NB4 (cell line): ENCODE measurements around the gene CPA1.
A peak's percentile ranks its signal among the peaks of the same experiment; 100 is the strongest.

Source experiments
- DNase-seq: peaks from one replicate; pipeline ENCODE4 v3.0.0; 2010; ENCODE audit warnings: low read depth
- H3K4me3 ChIP-seq: one replicate; pipeline ENCODE4 v1.5.1; 2011; ENCODE audit warnings: mild to moderate bottlenecking, low read depth, low read length, moderate library complexity
- MYC ChIP-seq: IDR thresholded peaks from 2 replicates; pipeline ENCODE4 v1.6.1; 2011; ENCODE audit warnings: low read depth, low read length
- POLR2A ChIP-seq: IDR thresholded peaks from 2 replicates; pipeline ENCODE4 v1.6.1; 2011; ENCODE audit warnings: mild to moderate bottlenecking; ENCODE audit not compliant: insufficient read length; ENCODE audit errors: extremely low read depth
- TF ChIP-seq, protein P1 (sequence below): IDR thresholded peaks from one replicate; pipeline ENCODE4 v1.5.1; 2012; ENCODE audit warnings: low read depth, low read length
- TF ChIP-seq, protein P2 (sequence below): IDR thresholded peaks from 2 replicates; pipeline ENCODE4 v1.6.1; 2011; ENCODE audit warnings: low read depth, low read length

CPA1 gene

DNA sequence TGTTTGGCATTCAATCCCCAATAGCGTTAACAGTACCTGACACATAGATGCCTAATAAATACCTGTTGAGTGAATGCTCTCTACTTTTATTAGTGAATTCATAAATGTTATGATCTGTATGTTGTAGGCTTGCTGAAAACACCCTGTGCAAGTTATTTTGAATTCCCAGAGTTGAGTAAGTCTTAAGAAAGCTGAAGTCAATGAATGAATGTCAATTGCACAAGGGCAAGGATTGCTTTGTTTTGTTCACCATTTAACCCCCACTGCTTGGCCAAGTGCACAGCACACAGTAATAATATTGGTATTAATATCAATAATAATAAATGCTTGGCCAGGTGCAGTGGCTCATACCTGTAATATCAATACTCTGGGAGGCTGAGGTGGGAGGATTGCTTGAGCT, 10.2 kb downstream of the CPA1 start:
- TF ChIP-seq, protein P1, sequence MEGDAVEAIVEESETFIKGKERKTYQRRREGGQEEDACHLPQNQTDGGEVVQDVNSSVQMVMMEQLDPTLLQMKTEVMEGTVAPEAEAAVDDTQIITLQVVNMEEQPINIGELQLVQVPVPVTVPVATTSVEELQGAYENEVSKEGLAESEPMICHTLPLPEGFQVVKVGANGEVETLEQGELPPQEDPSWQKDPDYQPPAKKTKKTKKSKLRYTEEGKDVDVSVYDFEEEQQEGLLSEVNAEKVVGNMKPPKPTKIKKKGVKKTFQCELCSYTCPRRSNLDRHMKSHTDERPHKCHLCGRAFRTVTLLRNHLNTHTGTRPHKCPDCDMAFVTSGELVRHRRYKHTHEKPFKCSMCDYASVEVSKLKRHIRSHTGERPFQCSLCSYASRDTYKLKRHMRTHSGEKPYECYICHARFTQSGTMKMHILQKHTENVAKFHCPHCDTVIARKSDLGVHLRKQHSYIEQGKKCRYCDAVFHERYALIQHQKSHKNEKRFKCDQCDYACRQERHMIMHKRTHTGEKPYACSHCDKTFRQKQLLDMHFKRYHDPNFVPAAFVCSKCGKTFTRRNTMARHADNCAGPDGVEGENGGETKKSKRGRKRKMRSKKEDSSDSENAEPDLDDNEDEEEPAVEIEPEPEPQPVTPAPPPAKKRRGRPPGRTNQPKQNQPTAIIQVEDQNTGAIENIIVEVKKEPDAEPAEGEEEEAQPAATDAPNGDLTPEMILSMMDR: no peak
- TF ChIP-seq, protein P2, sequence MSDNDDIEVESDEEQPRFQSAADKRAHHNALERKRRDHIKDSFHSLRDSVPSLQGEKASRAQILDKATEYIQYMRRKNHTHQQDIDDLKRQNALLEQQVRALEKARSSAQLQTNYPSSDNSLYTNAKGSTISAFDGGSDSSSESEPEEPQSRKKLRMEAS: no peak
- TF ChIP-seq POLR2A (no peak), MYC (no peak)
- DNase-seq: no peak
- no peak overlapping the region for H3K4me3 ChIP-seq

DNA sequence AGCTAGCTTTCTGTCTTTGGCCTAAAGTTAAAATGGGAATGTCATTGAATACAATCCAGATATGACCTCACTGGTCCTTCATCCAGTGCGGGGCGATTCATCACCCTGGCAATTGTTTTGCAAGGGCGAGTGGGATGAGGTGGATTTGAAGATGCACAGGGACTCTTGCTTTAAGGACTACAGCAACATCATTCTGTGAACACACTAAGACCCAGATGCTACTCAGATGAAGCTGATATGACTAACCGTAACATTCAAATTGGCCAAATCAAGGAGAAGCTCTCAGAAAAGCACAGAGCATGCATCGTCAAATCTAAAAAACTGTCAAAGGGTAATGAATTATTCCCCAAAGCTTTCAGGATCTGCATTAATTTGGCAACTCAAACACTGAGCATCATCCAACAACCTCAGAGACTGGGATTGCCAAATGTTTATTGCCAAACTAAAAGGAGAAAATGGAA, 12.8 kb downstream of the CPA1 start:
- DNase-seq: no peak
- no peak overlapping the region for H3K4me3 ChIP-seq
- TF ChIP-seq, protein P2: no peak

DNA sequence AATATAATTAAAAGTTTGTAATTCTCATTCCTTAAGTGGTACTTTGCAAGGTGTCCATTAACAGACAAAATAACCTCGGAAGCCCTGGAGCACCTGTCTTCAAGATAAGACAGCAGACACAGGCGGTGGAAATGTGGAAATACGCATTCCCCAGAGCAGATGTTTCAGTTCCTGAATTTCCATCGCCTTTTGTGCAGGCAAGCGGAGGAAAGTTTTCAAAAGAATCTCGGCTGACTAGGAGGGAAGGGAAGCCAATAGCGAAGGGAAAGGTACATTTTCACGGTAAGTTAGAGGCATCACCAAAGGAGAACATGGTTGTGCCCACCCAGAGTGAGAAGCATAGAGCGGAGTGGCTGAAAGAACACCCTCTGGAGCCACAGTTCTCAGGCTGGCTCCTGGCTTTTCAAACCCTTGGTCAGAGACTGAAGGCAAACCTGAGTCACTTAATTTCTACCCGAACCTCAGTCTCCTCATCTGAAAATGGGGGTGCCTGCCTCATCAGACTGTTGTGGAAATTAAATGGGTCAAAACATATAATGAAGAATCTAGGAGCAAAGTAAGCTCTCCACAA, 13.6 kb downstream of the CPA1 start:
- no peak for DNase-seq
- no peak overlapping the region for H3K4me3 ChIP-seq
- TF ChIP-seq, protein P2: no peak
- TF ChIP-seq, protein P1: no peak
- TF ChIP-seq MYC: no peak
- no peak for TF ChIP-seq POLR2A

DNA sequence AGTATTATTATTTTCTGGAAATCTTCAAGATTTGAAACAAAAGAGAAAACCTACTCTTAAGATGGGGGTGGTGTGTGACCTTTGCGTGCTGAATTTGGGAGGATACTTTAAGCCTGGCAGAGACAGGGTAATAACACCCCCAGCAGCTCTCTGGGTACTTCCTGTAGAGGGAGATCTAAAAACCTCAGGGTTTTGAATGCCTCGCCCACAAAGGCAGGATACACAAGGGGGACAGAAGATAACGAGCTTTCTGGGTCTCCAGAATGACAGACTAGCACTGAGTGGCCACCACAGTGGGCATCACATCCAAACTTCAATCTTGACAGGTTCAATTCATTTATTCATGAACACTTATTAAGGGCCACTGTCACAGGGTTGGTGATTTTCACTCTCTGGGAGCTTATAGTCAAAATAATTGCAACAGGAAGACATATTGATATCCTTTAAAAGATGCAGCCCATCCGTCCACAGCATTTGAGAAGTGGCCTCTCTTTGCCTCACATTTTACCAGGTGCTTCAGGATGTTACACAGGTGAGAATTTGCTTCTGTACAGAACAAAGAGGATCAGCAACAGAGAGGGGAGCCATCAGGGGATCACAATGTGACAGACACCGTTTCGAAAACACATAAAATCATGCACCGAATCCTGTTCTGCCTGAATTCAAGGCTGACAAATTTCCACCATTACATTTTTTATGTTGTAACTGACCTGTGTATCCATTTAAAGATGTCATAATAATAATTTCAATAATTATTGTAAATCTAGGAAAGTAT, 14.3 kb downstream of the CPA1 start:
- H3K4me3 ChIP-seq: no peak overlapping the region
- peak; percentile 32 for DNase-seq
- TF ChIP-seq POLR2A (no peak), MYC (no peak)
- TF ChIP-seq, protein P2: no peak
- TF ChIP-seq, protein P1: no peak

DNA sequence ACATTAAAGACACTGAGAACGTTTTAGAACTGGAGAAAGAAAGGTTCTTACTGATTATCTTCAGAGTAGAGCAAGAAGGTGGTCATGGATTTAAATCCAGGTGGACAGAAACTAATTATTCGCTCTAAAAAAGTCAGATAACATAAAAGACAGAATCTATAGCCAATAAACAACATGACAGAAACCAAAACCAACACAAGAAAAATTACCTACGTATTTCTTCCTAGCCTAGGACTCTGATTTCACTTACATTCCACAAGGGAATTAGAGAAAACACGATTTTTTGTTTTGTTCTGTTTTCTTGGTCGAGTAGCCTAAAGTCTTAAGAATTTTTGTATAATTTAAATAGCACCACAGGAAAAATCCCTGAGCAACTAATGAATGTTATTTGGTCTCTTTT, 15.1 kb downstream of the CPA1 start:
- no peak for TF ChIP-seq MYC
- TF ChIP-seq POLR2A: no peak
- TF ChIP-seq, protein P2: no peak
- TF ChIP-seq, protein P1: no peak
- no peak overlapping the region for H3K4me3 ChIP-seq
- no peak for DNase-seq

DNA sequence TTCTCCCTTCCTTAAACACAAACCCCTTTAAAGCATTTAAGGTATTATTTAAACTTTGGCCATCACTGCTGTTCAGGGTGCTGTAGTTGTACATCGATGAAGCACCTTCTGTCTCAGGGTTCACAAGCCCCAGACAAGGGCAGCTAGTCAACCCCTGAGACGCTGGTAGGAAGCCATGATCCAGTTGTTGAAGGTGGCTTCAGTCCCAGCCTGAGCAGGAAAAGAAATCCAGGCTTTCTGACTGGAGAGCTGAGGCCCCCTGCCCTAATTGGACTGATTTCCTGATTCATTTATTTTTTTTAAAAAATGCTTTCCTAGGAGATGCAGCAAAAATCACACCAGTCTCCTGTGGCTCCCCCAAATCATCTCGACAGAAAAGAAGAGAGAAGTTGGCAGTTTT, 15.8 kb downstream of the CPA1 start:
- DNase-seq: no peak
- TF ChIP-seq, protein P2: no peak
- TF ChIP-seq, protein P1: no peak
- TF ChIP-seq POLR2A: no peak
- no peak for TF ChIP-seq MYC
- H3K4me3 ChIP-seq: no peak overlapping the region
